Vagina (tissue), 2 donors: ENCODE data around the gene GALM. TPM values are rescaled to one million over a fixed set of nuclear protein-coding genes. Genes with fewer than 3 reads are reported as not detected.

ENCODE experiments used
- DNase-seq, 2 donors: peaks; one replicate each; pipeline ENCODE4 v3.0.0-alpha.2; 2017; ENCODE audit errors: extremely low spot score in 2 of 2
- H3K27ac ChIP-seq: fragments of 200-600 bp; sonication (generic); one replicate; pipeline ENCODE4 v1.5.1; 2019
- H3K27me3 ChIP-seq: fragments of 200-600 bp; sonication (generic); one replicate; pipeline ENCODE4 v1.5.1; 2019
- H3K36me3 ChIP-seq, 2 donors: fragments of 200-600 bp; sonication (generic); one replicate each; pipeline ENCODE4 v1.5.1; 2017 to 2019
- H3K4me1 ChIP-seq: fragments of 200-600 bp; sonication (generic); one replicate; pipeline ENCODE4 v1.5.1; 2019
- H3K4me3 ChIP-seq, 2 donors: fragments of 200-600 bp; sonication (generic); 1 replicate in 1 of 2; 2 replicates in 1 of 2; pipeline ENCODE4 v1.5.1; 2016 to 2019
- H3K9me3 ChIP-seq: fragments of 200-600 bp; sonication (generic); one replicate; pipeline ENCODE4 v1.5.1; 2019
- POLR2A ChIP-seq, 2 donors: fragments of 450-650 bp; IDR thresholded peaks; one replicate each; pipeline ENCODE4 v1.6.1; 2017; ENCODE audit warnings: antibody characterized with exemption in 2 of 2, mild to moderate bottlenecking in 2 of 2, moderate library complexity in 2 of 2
- POLR2AphosphoS5 ChIP-seq, 2 donors: sonication (generic); formaldehyde crosslinking; IDR thresholded peaks; one replicate each; pipeline ENCODE4 v1.9.0; 2017; ENCODE audit warnings: antibody characterized with exemption in 2 of 2, mild to moderate bottlenecking in 2 of 2, low read depth in 1 of 2; ENCODE audit not compliant: insufficient read depth in 1 of 2
- intact Hi-C: fragments of 100-400 bp; cut with DNase I; formaldehyde crosslinking; loops from one replicate; pipeline ENCODE4 v1.15.1; 2023
- total RNA-seq: library from RNA; depleted of rRNA; stranded (reverse); fragments of >200 nt; gene quantifications from one replicate; pipeline ENCODE4 v1.2.3, GENCODE V29; 2016
- TF ChIP-seq, protein P1 (sequence below), 3 experiments: fragments of 450-650 bp in 2 of 3; fragments of 200-600 bp in 1 of 3; sonication (generic) in 1 of 3; IDR thresholded peaks; one replicate each; pipeline ENCODE4 v1.5.1; 2017 to 2019; ENCODE audit warnings: antibody characterized with exemption in 3 of 3, mild to moderate bottlenecking in 2 of 3, moderate library complexity in 2 of 3

The GALM gene
- total RNA-seq, 1 donor from 2014 or later: 16.9 TPM

DNA sequence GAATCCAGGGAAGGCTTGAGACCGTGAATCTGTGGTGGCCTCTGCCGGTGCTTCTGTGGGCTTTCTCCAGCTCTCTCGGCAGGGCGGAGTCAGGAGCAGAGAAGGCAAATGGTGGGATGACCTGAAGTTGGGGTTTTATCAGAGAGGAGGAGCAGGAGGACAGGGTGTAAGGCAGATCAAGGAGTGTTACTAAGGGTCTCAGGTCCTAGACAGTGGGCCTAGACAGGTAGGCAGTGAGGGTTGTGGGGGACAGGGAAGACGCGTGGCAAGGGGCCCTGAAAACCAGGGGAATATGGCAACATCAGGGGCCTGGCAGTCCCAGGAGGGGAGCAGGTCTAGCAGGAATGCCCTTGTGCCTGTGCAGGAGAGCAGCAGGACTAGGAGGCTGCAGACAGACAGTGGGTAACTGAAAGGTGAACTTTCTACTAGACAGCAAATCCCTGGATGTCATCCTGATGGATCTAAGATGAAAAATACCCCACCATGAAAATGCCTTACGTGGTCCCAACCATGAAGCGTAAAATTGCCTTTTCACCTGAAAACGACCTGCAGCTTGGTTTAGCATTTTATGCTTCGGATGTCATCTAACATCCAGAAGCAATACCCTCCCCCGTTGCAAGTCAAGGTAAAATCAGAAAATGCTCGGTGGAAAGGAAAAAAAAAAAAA is 43.1 kb downstream of the GALM start:
- Histone ChIP-seq H3K9me3 (no peaks in the 10 kb centered on the region), H3K27ac (no peak overlapping the region), H3K36me3 (no peaks in the 10 kb centered on the region), H3K4me3 (no peak overlapping the region), H3K4me1 (no peaks in the 10 kb centered on the region), H3K27me3 (no peaks in the 10 kb centered on the region)
- no peak for TF ChIP-seq POLR2A (IDR thresholded peaks at IDR 0.05)
- TF ChIP-seq, protein P1, sequence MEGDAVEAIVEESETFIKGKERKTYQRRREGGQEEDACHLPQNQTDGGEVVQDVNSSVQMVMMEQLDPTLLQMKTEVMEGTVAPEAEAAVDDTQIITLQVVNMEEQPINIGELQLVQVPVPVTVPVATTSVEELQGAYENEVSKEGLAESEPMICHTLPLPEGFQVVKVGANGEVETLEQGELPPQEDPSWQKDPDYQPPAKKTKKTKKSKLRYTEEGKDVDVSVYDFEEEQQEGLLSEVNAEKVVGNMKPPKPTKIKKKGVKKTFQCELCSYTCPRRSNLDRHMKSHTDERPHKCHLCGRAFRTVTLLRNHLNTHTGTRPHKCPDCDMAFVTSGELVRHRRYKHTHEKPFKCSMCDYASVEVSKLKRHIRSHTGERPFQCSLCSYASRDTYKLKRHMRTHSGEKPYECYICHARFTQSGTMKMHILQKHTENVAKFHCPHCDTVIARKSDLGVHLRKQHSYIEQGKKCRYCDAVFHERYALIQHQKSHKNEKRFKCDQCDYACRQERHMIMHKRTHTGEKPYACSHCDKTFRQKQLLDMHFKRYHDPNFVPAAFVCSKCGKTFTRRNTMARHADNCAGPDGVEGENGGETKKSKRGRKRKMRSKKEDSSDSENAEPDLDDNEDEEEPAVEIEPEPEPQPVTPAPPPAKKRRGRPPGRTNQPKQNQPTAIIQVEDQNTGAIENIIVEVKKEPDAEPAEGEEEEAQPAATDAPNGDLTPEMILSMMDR (IDR thresholded peaks at IDR 0.05): no peak
- TF ChIP-seq POLR2AphosphoS5 (IDR thresholded peaks at IDR 0.05; ENCODE audit: insufficient read depth in 1 of 2, low read depth in 1 of 2): no peak
- no peak for DNase-seq
- intact Hi-C loops: no loop called here

DNA sequence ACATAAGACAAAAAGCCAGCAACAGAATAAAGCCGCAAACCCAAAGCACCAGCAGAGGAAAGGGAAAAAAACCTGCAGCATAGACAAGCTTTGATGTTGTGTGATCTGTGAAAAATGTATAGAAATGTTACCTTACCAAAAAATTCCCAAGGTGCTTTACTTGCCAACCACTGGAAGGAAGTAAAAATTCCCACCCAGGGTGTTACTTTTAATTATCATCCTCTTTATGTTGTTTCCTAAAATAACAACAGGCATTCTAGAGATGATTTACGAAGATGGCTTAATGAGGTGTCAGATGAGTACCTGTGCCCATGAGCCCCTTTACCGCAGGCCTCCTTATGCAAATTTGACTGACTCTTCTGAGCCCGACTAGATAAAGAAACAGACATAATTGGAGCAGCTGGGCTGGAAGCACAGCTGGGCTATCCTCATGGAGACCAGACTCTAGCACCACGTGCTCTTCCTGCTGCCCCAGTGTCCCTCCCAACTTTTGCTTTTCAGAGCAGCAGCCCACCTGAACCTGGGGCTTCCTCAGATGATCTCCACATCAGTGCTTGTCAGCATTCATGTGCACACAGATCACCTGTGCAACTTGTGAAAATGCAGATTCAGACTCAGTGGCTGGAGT is 43.8 kb downstream of the GALM start:
- intact Hi-C loops: no loop called here
- no peak for TF ChIP-seq POLR2AphosphoS5 (IDR thresholded peaks at IDR 0.05; ENCODE audit: insufficient read depth in 1 of 2, low read depth in 1 of 2)
- TF ChIP-seq, protein P1 (IDR thresholded peaks at IDR 0.05): no peak
- TF ChIP-seq POLR2A (IDR thresholded peaks at IDR 0.05): no peak
- H3K36me3 ChIP-seq: no peaks in the 10 kb centered on the region
- H3K4me3 ChIP-seq: no peak overlapping the region
- no peak overlapping the region for H3K27ac ChIP-seq
- no peaks in the 10 kb centered on the region for H3K9me3 ChIP-seq
- no peak for DNase-seq
- H3K4me1 ChIP-seq: no peaks in the 10 kb centered on the region
- no peaks in the 10 kb centered on the region for H3K27me3 ChIP-seq

DNA sequence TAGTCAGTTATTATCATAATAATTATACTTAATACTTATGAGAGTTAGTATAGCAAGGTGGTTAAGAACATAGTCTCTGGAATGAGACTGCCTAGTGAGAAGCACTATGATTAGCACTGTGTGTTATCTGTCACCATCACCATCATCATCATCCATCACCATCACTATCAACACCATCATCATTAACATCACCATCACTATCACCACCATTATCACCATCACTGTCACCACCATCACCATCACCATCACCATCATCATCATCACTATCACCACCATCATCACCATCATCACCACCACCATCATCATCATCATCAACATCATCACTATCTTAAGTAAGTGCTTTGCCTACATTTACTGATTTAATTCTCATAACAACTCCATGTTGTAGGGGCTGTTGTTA is 45.6 kb downstream of the GALM start:
- no peak for DNase-seq
- H3K9me3 ChIP-seq: no peaks in the 10 kb centered on the region
- no peak overlapping the region for H3K27ac ChIP-seq
- no peaks in the 10 kb centered on the region for H3K36me3 ChIP-seq
- intact Hi-C loops: no loop called here
- TF ChIP-seq, protein P1 (IDR thresholded peaks at IDR 0.05): no peak
- TF ChIP-seq POLR2AphosphoS5 (IDR thresholded peaks at IDR 0.05; ENCODE audit: insufficient read depth in 1 of 2, low read depth in 1 of 2) (no peak), POLR2A (IDR thresholded peaks at IDR 0.05) (no peak)
- H3K4me1 ChIP-seq: no peaks in the 10 kb centered on the region
- no peaks in the 10 kb centered on the region for H3K27me3 ChIP-seq
- no peak overlapping the region for H3K4me3 ChIP-seq

DNA sequence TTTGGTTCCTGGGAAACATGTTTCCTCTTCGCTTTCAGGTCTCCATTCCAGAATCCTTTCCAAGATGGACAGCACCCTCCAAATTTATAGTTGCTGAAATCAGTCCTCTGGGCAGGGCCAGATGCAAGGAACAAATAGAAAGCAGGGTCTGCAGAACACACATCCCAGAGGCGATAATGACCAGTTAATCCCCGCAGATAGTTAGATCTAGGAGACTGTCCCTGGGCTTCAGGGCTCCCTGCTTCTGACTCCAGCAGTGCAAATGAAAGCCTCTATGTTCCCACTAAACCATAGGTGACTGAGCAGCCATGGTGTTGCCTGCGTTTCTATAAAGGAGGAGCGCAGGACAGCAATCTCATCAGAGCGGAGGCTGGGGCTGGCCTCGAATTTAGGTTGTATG is 46.5 kb downstream of the GALM start:
- Histone ChIP-seq H3K27ac (no peak overlapping the region), H3K4me3 (no peak overlapping the region), H3K4me1 (no peaks in the 10 kb centered on the region), H3K27me3 (no peaks in the 10 kb centered on the region), H3K9me3 (no peaks in the 10 kb centered on the region), H3K36me3 (no peaks in the 10 kb centered on the region)
- no peak for TF ChIP-seq POLR2A (IDR thresholded peaks at IDR 0.05)
- TF ChIP-seq, protein P1 (IDR thresholded peaks at IDR 0.05): no peak
- no peak for TF ChIP-seq POLR2AphosphoS5 (IDR thresholded peaks at IDR 0.05; ENCODE audit: insufficient read depth in 1 of 2, low read depth in 1 of 2)
- intact Hi-C loops: no loop called here
- no peak for DNase-seq

DNA sequence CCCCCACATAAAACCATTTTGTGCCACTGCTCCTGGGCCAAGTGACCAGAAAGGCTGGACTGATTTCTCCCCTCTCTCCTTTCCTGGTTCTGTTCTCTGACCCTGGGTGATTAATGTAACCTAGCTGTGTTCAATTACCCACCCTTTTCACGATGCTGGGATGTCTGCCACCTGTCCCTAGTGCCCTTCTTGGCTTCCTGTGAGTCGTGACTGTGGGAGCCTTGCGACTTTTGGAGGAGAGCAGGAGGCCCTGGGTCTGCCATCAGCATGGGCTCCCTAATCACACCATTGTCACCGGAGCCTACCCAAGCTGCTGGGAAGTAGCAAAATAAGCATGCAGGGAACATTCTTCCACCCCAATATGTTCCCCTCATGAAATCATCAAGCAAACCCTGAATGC is 47.0 kb downstream of the GALM start:
- intact Hi-C loops: no loop called here
- TF ChIP-seq POLR2A (IDR thresholded peaks at IDR 0.05): no peak
- TF ChIP-seq, protein P1 (IDR thresholded peaks at IDR 0.05): no peak
- TF ChIP-seq POLR2AphosphoS5 (IDR thresholded peaks at IDR 0.05; ENCODE audit: insufficient read depth in 1 of 2, low read depth in 1 of 2): no peak
- Histone ChIP-seq H3K4me3 (no peak overlapping the region), H3K9me3 (no peaks in the 10 kb centered on the region), H3K36me3 (no peaks in the 10 kb centered on the region), H3K27ac (no peak overlapping the region), H3K4me1 (no peaks in the 10 kb centered on the region), H3K27me3 (no peaks in the 10 kb centered on the region)
- no peak for DNase-seq
